Measurements from ENCODE around the gene TMEM128. TPM values are rescaled to one million over a fixed set of nuclear protein-coding genes. Genes with fewer than 3 reads are reported as not detected.
"Not testable (repeated sequence)": the region's sequence is repeated elsewhere in the genome, so short reads cannot be mapped to it uniquely, and the experiment has no call there.

TMEM128 gene
- total RNA-seq, 2 donors from 2014 or later: 26.0 to 31.3 TPM

DNA sequence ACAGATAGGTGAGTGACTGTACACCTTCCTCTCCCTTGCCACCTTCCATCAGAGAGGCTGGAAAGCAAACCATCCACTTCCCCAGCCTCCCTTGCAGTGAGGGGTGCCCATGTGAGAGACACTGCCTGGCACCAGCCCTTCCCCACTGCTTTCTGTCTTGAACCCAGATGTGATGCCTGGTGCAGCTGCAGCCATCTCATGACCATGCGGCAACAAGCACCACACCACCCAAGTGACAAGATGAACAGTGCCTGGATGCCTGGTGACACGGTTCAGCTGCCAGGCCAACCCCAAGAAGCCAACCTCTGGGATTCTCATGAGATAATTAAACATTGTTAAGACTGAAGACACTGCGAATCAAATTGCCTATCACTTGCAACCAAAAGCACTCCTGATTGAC is 52.7 kb downstream of the TMEM128 start:
- H3K27me3 Mint-ChIP-seq (ENCODE audit: insufficient read depth): peaks cover 8% of the 10 kb centered on the region
- Histone ChIP-seq H3K9ac (ENCODE audit: extremely low read depth, low read length, poor library complexity, severe bottlenecking) (no peak overlapping the region), H3K27ac (ENCODE audit: low read depth, low read length) (no peak overlapping the region), H3K9me3 (ENCODE audit: control insufficient read depth, low read length) (no peaks in the 10 kb centered on the region), H3K4me3 (ENCODE audit: low read length) (no peak overlapping the region), H3K27me3 (ENCODE audit: control insufficient read depth, insufficient read depth, low read length, poor library complexity, severe bottlenecking) (no peaks in the 10 kb centered on the region), H3K36me3 (ENCODE audit: control insufficient read depth, insufficient read depth, low read length) (no peaks in the 10 kb centered on the region), H3K4me1 (ENCODE audit: control insufficient read depth, insufficient read depth, low read length) (no peaks in the 10 kb centered on the region)
- H3K4me3 Mint-ChIP-seq: no peak overlapping the region
- no peaks in the 10 kb centered on the region for H3K4me1 Mint-ChIP-seq
- H3K27ac Mint-ChIP-seq: no peak overlapping the region
- WGBS, 2 experiments (ENCODE audit: insufficient coverage in 1 of 2, insufficient read length in 1 of 2): 89 to 95% methylated on average over 3 of the region's 3 CpGs
- H3K9me3 Mint-ChIP-seq: no peaks in the 10 kb centered on the region
- no peaks in the 10 kb centered on the region for H3K36me3 Mint-ChIP-seq (ENCODE audit: low read depth)
- no peak for DNase-seq
- no peak for TF ChIP-seq CTCF (conservative IDR thresholded peaks at IDR 0.05)

- not testable (repeated sequence) for DNase-seq; H3K27ac ChIP-seq (ENCODE audit: low read depth, low read length); H3K4me3 Mint-ChIP-seq; H3K9me3 ChIP-seq (ENCODE audit: control insufficient read depth, low read length); H3K9ac ChIP-seq (ENCODE audit: extremely low read depth, low read length, poor library complexity, severe bottlenecking); H3K27ac Mint-ChIP-seq; H3K9me3 Mint-ChIP-seq; H3K27me3 ChIP-seq (ENCODE audit: control insufficient read depth, insufficient read depth, low read length, poor library complexity, severe bottlenecking); H3K4me1 ChIP-seq (ENCODE audit: control insufficient read depth, insufficient read depth, low read length); H3K36me3 Mint-ChIP-seq (ENCODE audit: low read depth); H3K4me3 ChIP-seq (ENCODE audit: low read length); H3K36me3 ChIP-seq (ENCODE audit: control insufficient read depth, insufficient read depth, low read length); H3K4me1 Mint-ChIP-seq
- peaks cover 11% of the 10 kb centered on the region for H3K27me3 Mint-ChIP-seq (ENCODE audit: insufficient read depth)
- 93% methylated on average over 3 of the region's 3 CpGs; no CpG with 5 or more reads in 1 of the 2 experiments for WGBS, 2 experiments (ENCODE audit: insufficient coverage in 1 of 2, insufficient read length in 1 of 2)
Measured at GRCh38 chr4:4188557-4188956, 59.5 kb downstream of the TMEM128 start.

Other genes with a start within 250 kb of the TMEM128 start
- gene OTOP1, start 21.3 kb downstream of the TMEM128 start, total RNA-seq: not detected
- 10 to 100 TPM; 23.7 to 26.3 TPM for gene LYAR, start 41.9 kb upstream of the TMEM128 start, total RNA-seq
- 1 to 10 TPM; 5.9 to 8.0 TPM for gene ZBTB49, start 42.0 kb upstream of the TMEM128 start, total RNA-seq
- 1 to 10 TPM; 1.8 to 6.0 TPM for gene NSG1, start 138.9 kb upstream of the TMEM128 start, total RNA-seq

Measured in endodermal cell (in vitro differentiated cells).